ENCODE results near the gene GALNT2.

DNA sequence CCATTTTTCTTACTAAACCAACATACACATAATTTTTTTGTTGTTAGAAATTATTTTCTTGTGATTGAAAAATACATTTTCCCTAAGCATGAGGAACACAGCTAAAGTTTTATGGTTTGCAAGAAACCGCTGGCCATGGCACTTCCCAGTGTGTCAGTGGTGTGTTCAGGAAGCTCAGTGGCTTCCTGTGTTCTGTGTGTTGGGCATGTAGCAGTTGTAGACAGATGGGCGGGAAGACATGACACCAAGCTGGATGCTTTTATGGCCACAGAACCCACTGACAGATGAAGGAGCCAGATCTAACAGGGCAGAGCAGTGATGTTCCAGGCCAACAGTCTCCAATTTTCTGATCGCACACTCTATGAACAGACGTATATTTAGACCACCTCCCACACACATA, 119.8 kb downstream of the GALNT2 start:
- TF ChIP-seq TAF1 (IDR thresholded peaks at IDR 0.05; ENCODE audit: low read depth, low read length): no peak
- TF ChIP-seq POLR2A (IDR thresholded peaks at IDR 0.05; ENCODE audit: low read depth, low read length): no peak
- TF ChIP-seq POLR2AphosphoS5 (IDR thresholded peaks at IDR 0.05; ENCODE audit: low read depth, low read length): no peak
- TF ChIP-seq PAX5 (IDR thresholded peaks at IDR 0.05; ENCODE audit: insufficient read depth, low read length, severe bottlenecking): no peak
- no peak for TF ChIP-seq SPI1 (IDR thresholded peaks at IDR 0.05; ENCODE audit: low read depth, low read length)
- TF ChIP-seq POU2F2 (IDR thresholded peaks at IDR 0.05; ENCODE audit: low read depth, low read length): no peak
